NCI-H2196 treated with DMSO at 0.1 percent for 48 hours (cell line): ENCODE data around the gene FSCN2.
"Not testable (repeated sequence)": the region's sequence is repeated elsewhere in the genome, so short reads cannot be mapped to it uniquely, and the experiment has no call there.

Source experiments
- DNase-seq: peaks from one replicate; lab custom pipeline; 2025; ENCODE audit not compliant: unreplicated experiment; lab: John Stamatoyannopoulos, UW

Gene FSCN2

DNA sequence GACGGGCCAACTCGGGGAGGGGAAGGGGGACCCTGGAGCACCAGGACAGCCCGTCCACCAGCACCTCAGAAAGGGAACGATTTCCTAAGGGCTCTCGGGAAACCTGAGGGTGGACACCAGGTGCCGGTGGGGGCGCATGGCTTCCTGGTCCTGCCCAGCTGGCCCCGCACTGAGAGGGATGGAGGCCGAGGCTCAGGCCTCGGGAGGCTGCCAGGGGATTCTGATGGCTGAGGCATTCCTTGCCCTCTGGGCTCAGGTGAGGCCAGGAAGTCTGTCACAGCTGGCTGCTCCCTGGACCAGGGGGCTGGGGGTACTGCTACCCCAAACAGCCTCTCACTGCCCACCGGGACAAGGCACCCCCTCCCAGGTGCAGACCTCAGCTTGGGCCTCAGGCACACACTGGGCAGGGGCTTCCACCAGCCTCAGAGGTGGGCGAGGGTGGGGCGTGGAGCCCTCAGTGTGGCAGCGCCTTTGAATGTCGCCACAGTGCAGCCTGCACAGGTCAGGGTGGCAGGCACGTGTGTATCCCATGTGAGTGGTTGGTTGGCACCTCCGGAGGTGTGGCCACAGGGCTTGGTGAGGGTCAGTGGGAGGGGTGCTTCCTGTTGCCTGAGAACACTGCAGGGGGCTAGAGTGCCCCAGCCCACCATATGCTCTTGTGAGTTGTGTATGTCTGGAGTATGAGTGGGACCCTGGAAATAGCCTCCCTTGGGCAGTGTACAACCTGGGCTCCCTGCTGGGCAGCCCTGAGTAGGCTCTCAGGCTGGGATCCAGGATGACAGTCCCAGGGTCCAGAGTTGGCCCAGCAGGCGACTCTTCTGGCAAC is 3.9 kb upstream of the FSCN2 start:
- DNase-seq = peak; percentile 83

DNA sequence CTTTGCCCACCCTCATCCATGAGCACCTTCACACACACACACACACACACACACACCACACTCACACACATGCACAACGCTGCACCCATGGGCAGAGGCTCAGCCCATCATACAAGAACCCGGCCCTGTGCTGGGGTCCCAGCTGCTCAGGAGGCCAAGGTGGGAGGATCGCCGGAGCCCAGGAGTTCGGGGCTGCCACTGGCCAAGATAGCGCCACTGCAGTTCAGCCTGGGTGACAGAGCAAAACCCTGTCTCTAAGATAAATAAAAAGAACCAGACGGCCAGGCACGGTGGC is 3.4 kb upstream of the FSCN2 start:
- DNase-seq = no peak

DNA sequence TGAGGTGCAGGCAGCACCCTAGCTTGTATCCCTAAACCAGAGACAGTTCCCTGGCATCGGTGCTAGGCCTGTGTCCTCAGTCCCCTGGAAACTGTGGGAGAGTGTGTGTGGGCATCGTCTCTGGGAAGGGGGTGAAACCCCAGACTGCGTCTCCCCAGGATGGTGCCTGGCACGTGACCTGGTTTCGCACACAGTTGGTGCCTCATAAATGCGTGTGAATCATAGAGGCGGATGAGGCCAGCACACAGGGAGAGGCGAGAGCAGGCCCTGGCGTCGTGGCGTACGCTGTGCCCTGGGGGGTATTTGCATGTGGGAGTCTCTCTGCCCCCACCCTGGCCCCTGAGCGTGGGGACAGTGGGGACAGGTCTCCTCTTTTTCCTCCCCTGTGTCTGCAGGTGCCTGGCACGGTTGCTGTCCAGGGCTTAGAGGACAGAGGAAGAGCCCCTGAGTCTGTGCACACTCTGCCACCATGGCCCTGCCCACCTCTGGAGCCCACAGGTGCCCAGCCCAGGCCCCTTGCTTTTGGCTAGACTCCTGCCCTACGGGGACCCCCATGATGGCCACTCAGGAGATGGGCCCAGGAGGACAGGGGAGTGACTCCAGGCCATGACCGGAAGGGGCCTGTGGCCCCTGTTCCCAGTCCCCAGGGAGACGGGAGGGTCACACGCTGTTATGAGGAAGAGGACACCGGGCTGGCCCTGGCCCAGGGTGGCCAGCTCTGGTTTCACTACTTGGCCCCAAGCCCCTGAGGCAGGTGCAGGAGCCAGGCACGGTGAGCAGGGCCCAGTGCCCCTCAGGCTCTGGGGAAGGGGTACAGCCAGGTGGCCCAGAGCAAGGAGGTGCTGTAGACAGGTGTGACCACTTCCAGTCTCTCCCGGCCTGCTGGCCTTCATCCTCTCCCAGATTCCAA is 1.3 kb upstream of the FSCN2 start:
- DNase-seq = peak; percentile 89

GRCh38 chr17:81528384-81528650 is 140 bp downstream of the FSCN2 start:
- no peak for DNase-seq

DNA sequence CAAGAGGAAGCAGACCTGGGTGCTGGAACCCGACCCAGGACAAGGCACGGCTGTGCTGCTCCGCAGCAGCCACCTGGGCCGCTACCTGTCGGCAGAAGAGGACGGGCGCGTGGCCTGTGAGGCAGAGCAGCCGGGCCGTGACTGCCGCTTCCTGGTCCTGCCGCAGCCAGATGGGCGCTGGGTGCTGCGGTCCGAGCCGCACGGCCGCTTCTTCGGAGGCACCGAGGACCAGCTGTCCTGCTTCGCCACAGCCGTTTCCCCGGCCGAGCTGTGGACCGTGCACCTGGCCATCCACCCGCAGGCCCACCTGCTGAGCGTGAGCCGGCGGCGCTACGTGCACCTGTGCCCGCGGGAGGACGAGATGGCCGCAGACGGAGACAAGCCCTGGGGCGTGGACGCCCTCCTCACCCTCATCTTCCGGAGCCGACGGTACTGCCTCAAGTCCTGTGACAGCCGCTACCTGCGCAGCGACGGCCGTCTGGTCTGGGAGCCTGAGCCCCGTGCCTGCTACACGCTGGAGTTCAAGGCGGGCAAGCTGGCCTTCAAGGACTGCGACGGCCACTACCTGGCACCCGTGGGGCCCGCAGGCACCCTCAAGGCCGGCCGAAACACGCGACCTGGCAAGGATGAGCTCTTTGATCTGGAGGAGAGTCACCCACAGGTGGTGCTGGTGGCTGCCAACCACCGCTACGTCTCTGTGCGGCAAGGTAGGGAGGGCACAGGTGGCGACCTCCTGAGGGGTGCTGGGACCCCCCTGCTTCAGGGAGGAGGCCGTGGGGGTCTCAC is 667 bp downstream of the FSCN2 start:
- no peak for DNase-seq

DNA sequence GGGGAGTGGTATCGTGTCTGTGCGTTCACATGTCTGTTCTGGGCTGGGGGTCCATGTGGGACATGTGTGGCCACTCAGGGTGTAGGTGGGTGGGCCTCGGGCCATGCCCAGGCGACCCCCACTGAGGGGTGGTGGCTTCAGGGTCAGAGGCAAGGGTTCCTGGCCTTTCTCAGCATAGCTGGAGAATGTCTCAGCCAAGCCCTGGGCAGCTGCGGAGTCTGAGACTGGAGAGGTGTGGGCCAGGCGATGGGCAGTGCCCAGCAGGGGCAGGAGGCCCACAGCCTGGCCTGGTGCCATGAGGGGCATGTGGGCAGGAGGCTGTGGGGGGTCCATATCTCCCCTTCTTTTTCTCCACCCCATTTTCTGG is 1.2 kb downstream of the FSCN2 start:
- no peak for DNase-seq

GRCh38 chr17:81531013-81531412 is 2.8 kb downstream of the FSCN2 start:
- DNase-seq = not testable (repeated sequence)

DNA sequence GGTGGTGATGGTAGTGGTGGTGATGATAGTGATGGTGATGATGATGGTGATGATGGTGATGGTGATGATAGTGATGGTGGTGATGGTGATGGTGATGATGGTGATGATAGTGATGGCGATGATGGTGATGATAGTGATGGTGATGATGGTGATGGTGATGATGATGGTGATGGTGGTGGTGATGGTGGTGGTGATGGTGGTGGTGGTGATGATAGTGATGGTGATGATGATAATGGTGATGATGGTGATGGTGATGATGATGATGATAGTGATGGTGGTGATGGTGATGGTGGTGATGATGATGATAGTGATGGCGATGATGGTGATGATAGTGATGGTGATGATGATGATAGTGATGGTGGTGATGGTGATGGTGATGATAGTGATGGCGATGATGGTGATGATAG is 3.8 kb downstream of the FSCN2 start:
- not testable (repeated sequence) for DNase-seq

GRCh38 chr17:81532490-81533287 is 4.5 kb downstream of the FSCN2 start:
- DNase-seq = no peak

- DNase-seq = no peak
Observed at GRCh38 chr17:81533339-81534141, 5.4 kb downstream of the FSCN2 start.

DNA sequence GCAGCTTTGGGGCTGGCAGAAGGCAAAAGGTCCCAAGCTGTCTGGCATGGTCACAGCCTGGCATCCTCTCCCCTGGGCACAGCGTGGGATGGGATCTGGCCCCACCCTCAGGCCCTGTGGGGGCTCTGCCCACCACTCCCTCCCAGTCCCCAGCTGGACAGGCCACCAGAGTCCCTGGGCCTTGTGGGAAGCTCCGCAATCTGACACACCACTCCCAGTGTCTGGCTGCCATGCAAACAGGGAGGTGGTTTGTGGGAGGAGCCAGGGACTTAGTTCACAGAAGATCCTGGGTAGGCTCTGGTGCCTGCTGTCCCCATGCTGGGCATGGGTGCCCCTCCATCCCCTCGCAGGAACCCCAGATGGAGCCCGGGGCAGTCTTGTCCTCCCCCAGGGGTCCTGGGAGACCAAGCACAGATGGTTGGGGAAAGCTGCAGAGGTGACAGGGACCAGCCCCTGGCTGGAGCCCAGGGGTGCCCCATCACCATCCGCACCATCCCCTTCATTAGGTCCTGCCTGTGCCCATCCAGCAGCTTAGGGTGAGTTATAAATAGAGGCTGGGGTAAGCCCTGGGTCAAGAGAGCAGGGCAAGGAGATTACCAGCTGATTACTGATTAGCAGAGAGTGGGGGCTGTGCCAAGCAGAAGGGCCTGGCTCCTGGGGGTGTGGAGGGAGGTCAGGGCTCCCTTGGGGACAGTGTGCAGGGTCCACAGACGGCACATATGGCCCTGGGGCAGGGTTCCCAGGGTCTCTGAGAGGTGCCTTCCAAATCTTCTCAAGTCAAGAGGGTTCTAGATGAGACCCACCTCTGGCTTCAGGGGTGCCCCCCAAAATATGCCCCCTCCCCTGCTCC is 6.2 kb downstream of the FSCN2 start:
- DNase-seq = peak; percentile 38

- DNase-seq = no peak
Observed at GRCh38 chr17:81535007-81535328, 6.8 kb downstream of the FSCN2 start.

DNA sequence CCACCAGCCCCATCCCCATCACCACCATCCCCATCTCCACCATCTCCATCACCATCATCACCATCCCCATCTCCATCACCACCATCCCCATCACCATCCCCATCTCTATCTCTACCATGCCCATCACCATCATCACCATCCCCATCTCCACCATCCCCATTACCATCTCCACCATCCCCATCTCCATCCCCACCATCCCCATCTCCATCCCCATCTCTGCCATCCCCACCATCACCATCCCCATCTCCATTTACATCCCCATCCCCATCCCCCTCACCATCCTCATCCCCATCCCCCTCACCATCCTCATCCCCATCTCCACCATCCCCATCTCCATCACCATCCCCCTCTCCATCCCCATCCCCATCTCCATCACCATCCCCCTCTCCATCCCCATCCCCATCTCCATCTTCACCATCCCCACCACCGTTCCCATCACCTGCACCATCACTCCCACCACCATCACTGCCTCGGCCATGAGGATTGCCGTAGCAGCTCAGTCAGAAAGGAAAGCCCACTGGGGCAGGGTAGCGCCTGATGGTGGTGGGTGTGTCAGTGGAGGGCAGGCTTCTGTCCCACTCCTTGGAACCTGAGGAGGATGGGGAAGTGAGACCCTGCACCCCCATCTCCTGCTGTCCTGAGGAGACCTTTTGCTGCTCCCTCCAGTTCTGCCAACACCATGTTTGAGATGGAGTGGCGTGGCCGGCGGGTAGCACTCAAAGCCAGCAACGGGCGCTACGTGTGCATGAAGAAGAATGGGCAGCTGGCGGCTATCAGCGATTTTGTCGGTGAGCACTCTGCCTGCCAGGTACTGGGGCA is 7.5 kb downstream of the FSCN2 start:
- DNase-seq = no peak

GRCh38 chr17:81536299-81537290 is 8.4 kb downstream of the FSCN2 start:
- DNase-seq = no peak

GRCh38 chr17:81537343-81537855 is 9.2 kb downstream of the FSCN2 start:
- DNase-seq = peak; percentile 97

DNA sequence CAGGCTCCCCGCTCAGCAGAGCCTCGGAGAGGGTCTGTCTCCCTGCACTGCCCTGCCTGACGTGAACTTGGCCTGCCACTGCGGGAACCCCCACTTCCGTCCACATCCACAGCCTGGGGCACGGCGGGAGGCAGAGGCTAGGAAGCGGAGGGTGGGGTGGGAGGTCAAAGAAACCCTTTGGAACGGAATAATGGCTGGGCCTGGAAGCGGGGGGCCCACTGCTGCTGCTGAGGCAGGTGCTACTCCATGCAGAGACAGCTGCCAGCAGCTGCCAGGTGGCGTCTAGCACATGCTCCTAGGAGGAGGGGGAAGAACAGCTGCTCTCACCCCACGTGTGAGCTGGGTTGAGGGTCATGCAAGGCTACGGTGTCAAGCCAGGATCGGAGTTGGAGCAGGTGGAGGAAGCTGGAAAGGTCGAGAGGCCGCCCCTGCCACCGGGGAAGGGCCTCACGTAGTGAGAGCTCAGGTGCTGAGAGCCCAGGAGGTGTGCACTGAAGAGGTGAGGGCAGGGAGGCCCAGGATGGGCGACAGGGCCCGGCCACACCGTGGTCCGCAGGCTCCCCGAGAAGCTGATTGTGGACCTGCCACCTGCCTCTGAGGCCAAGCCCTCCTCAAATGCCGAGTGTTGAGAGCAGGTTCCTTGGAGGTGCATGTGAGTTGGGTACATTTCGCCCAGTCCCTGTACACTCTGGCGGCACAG is 9.8 kb downstream of the FSCN2 start:
- peak; percentile 97 for DNase-seq
